ENCODE results near the gene RUNDC1.

GRCh38 chr17:42997390-42997983 lies 17.1 kb downstream of the RUNDC1 start:
- TF ChIP-seq CTCF (IDR thresholded peaks at IDR 0.05) (no peak), POLR2A (IDR thresholded peaks at IDR 0.05) (no peak), POLR2AphosphoS5 (IDR thresholded peaks at IDR 0.05) (no peak)
